Activated CD4-positive, alpha-beta T cell treated with anti-CD3 and anti-CD28 coated beads, Interleukin-2, Interleukin-6, amounts not matched to agents 100 ng/mL and 50 ng/mL, durations not matched to agents 16 hours and 8 hours (primary cell): Measurements from ENCODE around the gene FOXO3.
"Not testable (repeated sequence)": the region's sequence is repeated elsewhere in the genome, so short reads cannot be mapped to it uniquely, and the experiment has no call there.

Source experiments
- DNase-seq: peaks from one replicate; pipeline ENCODE4 v3.0.0-alpha.2; 2020

The FOXO3 gene

GRCh38 chr6:108665495-108666196 lies 104.9 kb downstream of the FOXO3 start:
- DNase-seq: peak; percentile 41

- no peak for DNase-seq
These were observed 106.0 kb downstream of the FOXO3 start for GRCh38 chr6:108666656-108667260.

GRCh38 chr6:108667993-108668392 lies 107.3 kb downstream of the FOXO3 start:
- DNase-seq: no peak

GRCh38 chr6:108669673-108670072 lies 109.0 kb downstream of the FOXO3 start:
- no peak for DNase-seq

GRCh38 chr6:108671175-108671574 lies 110.5 kb downstream of the FOXO3 start:
- no peak for DNase-seq

- no peak for DNase-seq
These were observed 111.1 kb downstream of the FOXO3 start for GRCh38 chr6:108671790-108672189.

GRCh38 chr6:108672641-108673040 lies 111.9 kb downstream of the FOXO3 start:
- DNase-seq: no peak

GRCh38 chr6:108673153-108673552 lies 112.4 kb downstream of the FOXO3 start:
- no peak for DNase-seq

- no peak for DNase-seq
These were observed 112.9 kb downstream of the FOXO3 start for GRCh38 chr6:108673602-108674001.

- no peak for DNase-seq
These were observed 114.8 kb downstream of the FOXO3 start for GRCh38 chr6:108675226-108676200.

- no peak for DNase-seq
These were observed 115.8 kb downstream of the FOXO3 start for GRCh38 chr6:108676555-108676954.

- DNase-seq: no peak
These were observed 116.6 kb downstream of the FOXO3 start for GRCh38 chr6:108677357-108677756.

- no peak for DNase-seq
These were observed 117.2 kb downstream of the FOXO3 start for GRCh38 chr6:108677894-108678293.

- DNase-seq: not testable (repeated sequence)
These were observed 119.6 kb downstream of the FOXO3 start for GRCh38 chr6:108680314-108680713.

GRCh38 chr6:108681721-108682120 lies 121.0 kb downstream of the FOXO3 start:
- not testable (repeated sequence) for DNase-seq

- DNase-seq: not testable (repeated sequence)
These were observed 121.8 kb downstream of the FOXO3 start for GRCh38 chr6:108682383-108683119.

- DNase-seq: not testable (repeated sequence)
These were observed 123.3 kb downstream of the FOXO3 start for GRCh38 chr6:108683976-108684375.

GRCh38 chr6:108684771-108685329 lies 124.1 kb downstream of the FOXO3 start:
- peak; percentile 21 for DNase-seq

GRCh38 chr6:108685970-108686369 lies 125.3 kb downstream of the FOXO3 start:
- no peak for DNase-seq

GRCh38 chr6:108686896-108687295 lies 126.2 kb downstream of the FOXO3 start:
- DNase-seq: no peak

GRCh38 chr6:108687921-108688320 lies 127.2 kb downstream of the FOXO3 start:
- no peak for DNase-seq
